Esophagus squamous epithelium (tissue), 4 donors: ENCODE data around the gene SPINT2.

Experiments used
- POLR2A ChIP-seq, 4 donors: fragments of 450-650 bp; IDR thresholded peaks; one replicate each; pipeline ENCODE4 v1.6.1; 2017; ENCODE audit warnings: antibody characterized with exemption in 4 of 4, mild to moderate bottlenecking in 4 of 4, moderate library complexity in 3 of 4
- TF ChIP-seq, protein P1 (sequence below), 6 experiments: fragments of 450-650 bp in 4 of 6; fragments of 200-600 bp in 2 of 6; sonication (generic) in 2 of 6; IDR thresholded peaks; one replicate each; pipeline ENCODE4 v1.5.1; 2016 to 2019; ENCODE audit warnings: antibody characterized with exemption in 6 of 6, mild to moderate bottlenecking in 4 of 6, moderate library complexity in 4 of 6

DNA sequence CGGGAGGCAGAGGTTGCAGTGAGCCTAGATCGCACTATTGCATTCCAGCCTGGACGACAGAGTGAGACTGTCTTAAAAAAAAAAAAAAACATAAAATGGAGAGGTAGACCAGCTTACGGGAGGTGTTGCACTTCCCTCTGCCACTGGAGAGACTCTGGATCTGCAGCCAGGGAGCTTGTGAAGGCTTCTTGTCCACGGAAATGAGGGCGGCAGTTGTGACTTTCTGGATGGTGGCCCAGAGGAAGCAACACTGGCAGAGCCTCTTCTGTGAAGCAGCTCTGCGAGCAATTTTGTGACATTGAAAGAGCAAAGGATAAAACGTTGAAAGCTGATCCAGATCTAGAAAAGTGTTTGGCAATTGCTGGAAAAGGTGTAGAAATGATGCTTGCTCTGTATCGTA, 10.4 kb downstream of the SPINT2 start:
- TF ChIP-seq, protein P1, sequence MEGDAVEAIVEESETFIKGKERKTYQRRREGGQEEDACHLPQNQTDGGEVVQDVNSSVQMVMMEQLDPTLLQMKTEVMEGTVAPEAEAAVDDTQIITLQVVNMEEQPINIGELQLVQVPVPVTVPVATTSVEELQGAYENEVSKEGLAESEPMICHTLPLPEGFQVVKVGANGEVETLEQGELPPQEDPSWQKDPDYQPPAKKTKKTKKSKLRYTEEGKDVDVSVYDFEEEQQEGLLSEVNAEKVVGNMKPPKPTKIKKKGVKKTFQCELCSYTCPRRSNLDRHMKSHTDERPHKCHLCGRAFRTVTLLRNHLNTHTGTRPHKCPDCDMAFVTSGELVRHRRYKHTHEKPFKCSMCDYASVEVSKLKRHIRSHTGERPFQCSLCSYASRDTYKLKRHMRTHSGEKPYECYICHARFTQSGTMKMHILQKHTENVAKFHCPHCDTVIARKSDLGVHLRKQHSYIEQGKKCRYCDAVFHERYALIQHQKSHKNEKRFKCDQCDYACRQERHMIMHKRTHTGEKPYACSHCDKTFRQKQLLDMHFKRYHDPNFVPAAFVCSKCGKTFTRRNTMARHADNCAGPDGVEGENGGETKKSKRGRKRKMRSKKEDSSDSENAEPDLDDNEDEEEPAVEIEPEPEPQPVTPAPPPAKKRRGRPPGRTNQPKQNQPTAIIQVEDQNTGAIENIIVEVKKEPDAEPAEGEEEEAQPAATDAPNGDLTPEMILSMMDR (IDR thresholded peaks at IDR 0.05) = no peak
- no peak for TF ChIP-seq POLR2A (IDR thresholded peaks at IDR 0.05)
